Peyer's patch (tissue), 4 donors: ENCODE results near the gene ACOX3. TPM values are rescaled to one million over a fixed set of nuclear protein-coding genes. Genes with fewer than 3 reads are reported as not detected.
"Not testable (repeated sequence)": the region's sequence is repeated elsewhere in the genome, so short reads cannot be mapped to it uniquely, and the experiment has no call there.

Source experiments
- DNase-seq, 3 donors: peaks; one replicate each; pipeline ENCODE4 v3.0.0-alpha.2; 2017 to 2019
- H3K27ac ChIP-seq, 4 donors: fragments of 200-600 bp; sonication (generic); one replicate each; pipeline ENCODE4 v1.5.1; 2016 to 2019
- H3K27me3 ChIP-seq, 2 donors: fragments of 200-600 bp; sonication (generic); one replicate each; pipeline ENCODE4 v1.5.1; 2019
- H3K36me3 ChIP-seq, 3 donors: fragments of 200-600 bp; sonication (generic); one replicate each; pipeline ENCODE4 v1.5.1; 2016 to 2019
- H3K4me1 ChIP-seq, 4 donors: fragments of 200-600 bp; sonication (generic); one replicate each; pipeline ENCODE4 v1.5.1; 2016 to 2019
- H3K4me3 ChIP-seq, 4 donors: fragments of 200-600 bp; sonication (generic); 1 replicate in 3 of 4; 2 replicates in 1 of 4; pipeline ENCODE4 v1.5.1; 2016 to 2019; ENCODE audit warnings: mild to moderate bottlenecking in 1 of 4
- H3K9me3 ChIP-seq, 4 donors: fragments of 200-600 bp; sonication (generic); one replicate each; pipeline ENCODE4 v1.5.1; 2016 to 2019; ENCODE audit warnings: mild to moderate bottlenecking in 1 of 4
- CTCF ChIP-seq, 6 experiments: fragments of 450-650 bp in 4 of 6; fragments of 200-600 bp in 2 of 6; sonication (generic) in 1 of 6; IDR thresholded peaks; one replicate each; pipeline ENCODE4 v1.5.1; 2017 to 2019; ENCODE audit warnings: antibody characterized with exemption in 6 of 6, mild to moderate bottlenecking in 3 of 6, moderate library complexity in 1 of 6
- POLR2A ChIP-seq, 2 donors: fragments of 450-650 bp; IDR thresholded peaks; one replicate each; pipeline ENCODE4 v1.5.1; 2017; ENCODE audit warnings: antibody characterized with exemption in 2 of 2, mild to moderate bottlenecking in 2 of 2, moderate library complexity in 2 of 2
- total RNA-seq, 4 donors: library from RNA; depleted of rRNA; stranded (reverse); fragments of >200 nt; gene quantifications; one replicate each; pipeline ENCODE4 v1.1.0, GENCODE V29; 2016

The ACOX3 gene
- 10 to 100 TPM; 17.2 to 95.7 (median 43.7) TPM for total RNA-seq

GRCh38 chr4:8440492-8441311 lies at the start of gene ACOX3, which contains the start of gene TRMT44:
Gene ACOX3 (minus strand): TSS chr4:8440723. CDS start chr4:8416521, 24,202 bp downstream.
Gene TRMT44 (plus strand): TSS chr4:8440777. CDS start chr4:8440823, 46 bp downstream.
- TF ChIP-seq CTCF (IDR thresholded peaks at IDR 0.05) (peak in 3 of 6 experiments; percentile 11 to 26 (median 20)), POLR2A (IDR thresholded peaks at IDR 0.05) (peak; percentile 41 to 42)
- Histone ChIP-seq H3K27ac (peak within 1 kb of the TSS; percentile 78 to 98 (median 95)), H3K27me3 (no peaks in the 10 kb centered on the region), H3K4me3 (peak within 1 kb of the TSS; percentile 86 to 100 (median 100)), H3K36me3 (no peaks in the 10 kb centered on the region), H3K4me1 (peaks cover 0 to 55% (median 20%) of the 10 kb centered on the region in 4 donors), H3K9me3 (no peaks in the 10 kb centered on the region)
- DNase-seq = peak; percentile 91 to 98 (median 97)

- Histone ChIP-seq H3K27ac (no peak overlapping the region), H3K9me3 (no peaks in the 10 kb centered on the region), H3K36me3 (no peaks in the 10 kb centered on the region), H3K4me3 (no peak overlapping the region), H3K27me3 (no peaks in the 10 kb centered on the region), H3K4me1 (no peaks in the 10 kb centered on the region)
- DNase-seq = no peak
- TF ChIP-seq CTCF (IDR thresholded peaks at IDR 0.05) = no peak
- no peak for TF ChIP-seq POLR2A (IDR thresholded peaks at IDR 0.05)
Measured at GRCh38 chr4:8488791-8489369, 48.4 kb upstream of the ACOX3 start.

- not testable (repeated sequence) for H3K27me3 ChIP-seq, H3K36me3 ChIP-seq, DNase-seq, H3K9me3 ChIP-seq, H3K4me1 ChIP-seq, H3K27ac ChIP-seq, H3K4me3 ChIP-seq
Measured at GRCh38 chr4:8486643-8487042, 46.1 kb upstream of the ACOX3 start.

- Histone ChIP-seq H3K27ac (no peak overlapping the region), H3K36me3 (peaks cover 0 to 16% (median 0%) of the 10 kb centered on the region in 3 donors), H3K27me3 (no peaks in the 10 kb centered on the region), H3K4me3 (no peak overlapping the region), H3K4me1 (no peaks in the 10 kb centered on the region), H3K9me3 (no peaks in the 10 kb centered on the region)
- no peak for TF ChIP-seq CTCF (IDR thresholded peaks at IDR 0.05)
- no peak for DNase-seq
Measured at GRCh38 chr4:8480221-8480620, 39.7 kb upstream of the ACOX3 start.

GRCh38 chr4:8478801-8479744 lies 38.5 kb upstream of the ACOX3 start:
- DNase-seq = no peak
- Histone ChIP-seq H3K36me3 (peaks cover 0 to 16% (median 0%) of the 10 kb centered on the region in 3 donors), H3K27ac (no peak overlapping the region), H3K4me1 (no peaks in the 10 kb centered on the region), H3K27me3 (no peaks in the 10 kb centered on the region), H3K9me3 (no peaks in the 10 kb centered on the region), H3K4me3 (no peak overlapping the region)
- TF ChIP-seq CTCF (IDR thresholded peaks at IDR 0.05) = no peak
- no peak for TF ChIP-seq POLR2A (IDR thresholded peaks at IDR 0.05)
